Thyroid gland (tissue), 4 donors: ENCODE data around the gene OR4E1. TPM values are rescaled to one million over a fixed set of nuclear protein-coding genes. Genes with fewer than 3 reads are reported as not detected.

Source experiments
- DNase-seq, 2 donors: peaks; one replicate each; pipeline ENCODE4 v3.0.0-alpha.2; 2019
- H3K27ac ChIP-seq, 3 donors: fragments of 200-600 bp; sonication (generic); 1 replicate in 2 of 3; 2 replicates in 1 of 3; pipeline ENCODE4 v1.5.1; 2016 to 2019; ENCODE audit warnings: mild to moderate bottlenecking in 1 of 3, moderate library complexity in 1 of 3
- H3K27me3 ChIP-seq: fragments of 200-600 bp; sonication (generic); one replicate; pipeline ENCODE4 v1.5.1; 2019
- H3K36me3 ChIP-seq, 2 donors: fragments of 200-600 bp; sonication (generic); one replicate each; pipeline ENCODE4 v1.5.1; 2016 to 2019
- H3K4me1 ChIP-seq, 2 donors: fragments of 200-600 bp; sonication (generic); one replicate each; pipeline ENCODE4 v1.5.1; 2017 to 2019
- H3K4me3 ChIP-seq, 3 donors: fragments of 200-600 bp; sonication (generic); replicated peaks in 1 of 3; 1 replicate in 2 of 3; 2 replicates in 1 of 3; pipeline ENCODE4 v1.5.1; 2016; ENCODE audit warnings: mild to moderate bottlenecking in 1 of 3
- H3K9me3 ChIP-seq: fragments of 200-600 bp; sonication (generic); one replicate; pipeline ENCODE4 v1.5.1; 2017
- CTCF ChIP-seq, 6 experiments: fragments of 200-600 bp in 3 of 6; fragments of 450-650 bp in 3 of 6; sonication (generic) in 3 of 6; IDR thresholded peaks; one replicate each; pipeline ENCODE4 v1.5.1; 2016 to 2019; ENCODE audit warnings: antibody characterized with exemption in 6 of 6, mild to moderate bottlenecking in 2 of 6, inconsistent platforms in 1 of 6, moderate library complexity in 1 of 6
- POLR2A ChIP-seq, 2 donors: fragments of 450-650 bp; IDR thresholded peaks; one replicate each; pipeline ENCODE4 v1.6.1; 2017; ENCODE audit warnings: antibody characterized with exemption in 2 of 2, mild to moderate bottlenecking in 2 of 2, moderate library complexity in 1 of 2
- WGBS, 2 donors: methylation state at CpG; one replicate each; pipeline ENCODE4 v1.1.5; 2017; 5-methylcytosine and 5-hydroxymethylcytosine counted together
- intact Hi-C: fragments of 100-400 bp; cut with DNase I; formaldehyde crosslinking; loops from one replicate; pipeline ENCODE4 v1.15.1; 2023
- total RNA-seq, 4 donors: library from RNA; depleted of rRNA; stranded (reverse); fragments of >200 nt; gene quantifications; one replicate each; pipeline ENCODE4 v1.2.3, GENCODE V29; 2016

OR4E1 gene
- total RNA-seq, 4 donors from 2014 or later: not detected

- Histone ChIP-seq H3K4me3 (no peak overlapping the region), H3K27me3 (no peaks in the 10 kb centered on the region), H3K36me3 (no peaks in the 10 kb centered on the region), H3K27ac (no peak overlapping the region), H3K9me3 (no peaks in the 10 kb centered on the region), H3K4me1 (no peaks in the 10 kb centered on the region)
- TF ChIP-seq POLR2A (IDR thresholded peaks at IDR 0.05) (no peak), CTCF (IDR thresholded peaks at IDR 0.05) (no peak)
- intact Hi-C loops: no loop called here
- WGBS, 2 donors: 89 to 94% methylated on average over 2 of the region's 2 CpGs
- no peak for DNase-seq
Measured at GRCh38 chr14:21680072-21680471, 6.5 kb upstream of the OR4E1 start.

GRCh38 chr14:21675566-21675965, 1.9 kb upstream of the OR4E1 start:
- Histone ChIP-seq H3K27me3 (no peaks in the 10 kb centered on the region), H3K36me3 (no peaks in the 10 kb centered on the region), H3K27ac (no peak overlapping the region), H3K4me3 (no peak overlapping the region), H3K4me1 (no peaks in the 10 kb centered on the region), H3K9me3 (no peaks in the 10 kb centered on the region)
- TF ChIP-seq CTCF (IDR thresholded peaks at IDR 0.05): no peak
- TF ChIP-seq POLR2A (IDR thresholded peaks at IDR 0.05): no peak
- intact Hi-C loops: no loop called here
- no peak for DNase-seq
- WGBS, 2 donors: 83 to 88% methylated on average over 4 of the region's 4 CpGs

- Histone ChIP-seq H3K27ac (no peak overlapping the region), H3K4me1 (no peaks in the 10 kb centered on the region), H3K36me3 (no peaks in the 10 kb centered on the region), H3K27me3 (no peaks in the 10 kb centered on the region), H3K9me3 (no peaks in the 10 kb centered on the region), H3K4me3 (no peak overlapping the region)
- no peak for DNase-seq
- TF ChIP-seq POLR2A (IDR thresholded peaks at IDR 0.05): no peak
- TF ChIP-seq CTCF (IDR thresholded peaks at IDR 0.05): no peak
- intact Hi-C loops: no loop called here
- WGBS, 2 donors: 88 to 94% methylated on average over 1 of the region's 1 CpG
Measured at GRCh38 chr14:21672116-21672515, 1.5 kb downstream of the OR4E1 start.

GRCh38 chr14:21671371-21671770, 2.2 kb downstream of the OR4E1 start:
- H3K36me3 ChIP-seq: no peaks in the 10 kb centered on the region
- TF ChIP-seq CTCF (IDR thresholded peaks at IDR 0.05) (no peak), POLR2A (IDR thresholded peaks at IDR 0.05) (no peak)
- WGBS, 2 donors: 33 to 56% methylated on average over 2 of the region's 2 CpGs

GRCh38 chr14:21669284-21669683, 4.3 kb downstream of the OR4E1 start:
- intact Hi-C loops: no loop called here
- no peak for TF ChIP-seq CTCF (IDR thresholded peaks at IDR 0.05)
- TF ChIP-seq POLR2A (IDR thresholded peaks at IDR 0.05): no peak
- no peak overlapping the region for H3K27ac ChIP-seq

More at GRCh38 chr14:21671371-21671770, 2.2 kb downstream of the OR4E1 start:
- no peaks in the 10 kb centered on the region for H3K27me3 ChIP-seq
- H3K4me1 ChIP-seq: no peaks in the 10 kb centered on the region
- H3K4me3 ChIP-seq: no peak overlapping the region
- no peak overlapping the region for H3K27ac ChIP-seq
- DNase-seq: no peak
- intact Hi-C loops: no loop called here
- no peaks in the 10 kb centered on the region for H3K9me3 ChIP-seq

More at GRCh38 chr14:21669284-21669683, 4.3 kb downstream of the OR4E1 start:
- Histone ChIP-seq H3K36me3 (no peaks in the 10 kb centered on the region), H3K9me3 (no peaks in the 10 kb centered on the region), H3K4me1 (no peaks in the 10 kb centered on the region), H3K4me3 (no peak overlapping the region), H3K27me3 (no peaks in the 10 kb centered on the region)
- DNase-seq: no peak
